HCT116 (cell line): ENCODE results near the gene CLIC3. TPM values are rescaled to one million over a fixed set of nuclear protein-coding genes. Genes with fewer than 3 reads are reported as not detected.

Source experiments
- ATAC-seq: fragments of 200-7000 bp; cut with Tn5 transposase; 2 replicates; pipeline ENCODE4 v1.9.1; 2020; ENCODE audit warnings: mild to moderate bottlenecking, moderate library complexity
- BruUV-seq: library from RNA; stranded (reverse); fragments of 400-500 nt; replicated peaks from 2 replicates; lab custom pipeline; 2021; lab: Mats Ljungman, UMichigan
- CTCF ChIA-PET: fragments of 300-600 bp; sonication (Branson Sonifier 250); formaldehyde crosslinking; loops from one replicate; lab custom pipeline; 2021; ENCODE audit warnings: antibody characterized with exemption; lab: Charles Lee
- POLR2A ChIA-PET: fragments of 300-600, 350-600 bp; sonication (Branson Sonifier 250); formaldehyde crosslinking; loops from one replicate; lab custom pipeline; 2021; ENCODE audit warnings: antibody characterized with exemption; lab: Charles Lee
- RAD21 ChIA-PET, 2 experiments: fragments of 300-600 bp; sonication (Branson Sonifier 250); formaldehyde crosslinking; loops; one replicate each; lab custom pipeline; 2023; ENCODE audit warnings: low total read pairs in 2 of 2; ENCODE audit not compliant: uncharacterized antibody in 2 of 2, unreplicated experiment in 2 of 2, low non-redundant PET in 1 of 2; lab: Charles Lee
- DNase-seq: peaks from one replicate; pipeline ENCODE4 v3.0.0-alpha.2; 2010; ENCODE audit warnings: low read depth, low spot score
- H2AFZ ChIP-seq: fragments of 200-600 bp; shearing (Covaris generic), sonication (generic); 2 replicates; pipeline ENCODE4 v1.6.1; 2017; ENCODE audit warnings: low read depth, mixed run types, mixed read lengths, antibody characterized with exemption, low read length; ENCODE audit not compliant: poor library complexity, severe bottlenecking
- H3K27ac ChIP-seq: 2 replicates; pipeline ENCODE4 v1.5.1; 2012; ENCODE audit warnings: low read depth, low read length
- H3K27me3 ChIP-seq: fragments of 200-600 bp; sonication (generic); 2 replicates; pipeline ENCODE4 v1.6.1; 2016; ENCODE audit warnings: mixed run types, low read length, mixed read lengths; ENCODE audit not compliant: insufficient read depth
- H3K36me3 ChIP-seq, 2 experiments: fragments of 200-500 bp in 1 of 2; fragments of 200-600 bp in 1 of 2; sonication (Bioruptor generic) in 1 of 2; sonication (generic) in 1 of 2; 2 replicates each; pipeline versions ENCODE4 v1.5.1 to v1.6.1; 2014 to 2016; ENCODE audit warnings: low read length in 2 of 2, inconsistent platforms in 1 of 2, mixed read lengths in 1 of 2, mixed run types in 1 of 2; ENCODE audit not compliant: insufficient read depth in 2 of 2, control insufficient read depth in 1 of 2
- H3K4me1 ChIP-seq, 2 experiments: fragments of 200-600 bp in 1 of 2; sonication (generic) in 1 of 2; 2 replicates each; pipeline versions ENCODE4 v1.5.1 to v1.6.1; 2012 to 2017; ENCODE audit warnings: low read length in 2 of 2, inconsistent platforms in 1 of 2, mild to moderate bottlenecking in 1 of 2, mixed read lengths in 1 of 2, mixed run types in 1 of 2, moderate library complexity in 1 of 2; ENCODE audit not compliant: insufficient read depth in 2 of 2, control insufficient read depth in 1 of 2
- H3K4me2 ChIP-seq: fragments of 200-600 bp; sonication (generic); 2 replicates; pipeline ENCODE4 v1.6.1; 2017; ENCODE audit warnings: mixed run types, low read length, mixed read lengths
- H3K4me3 ChIP-seq, 2 experiments: fragments of 200-600 bp in 1 of 2; sonication (generic) in 1 of 2; replicated peaks in 1 of 2; 2 replicates each; pipeline ENCODE4 v1.5.1; 2011 to 2016; ENCODE audit warnings: low read length in 2 of 2, control low read depth in 1 of 2, low read depth in 1 of 2, mild to moderate bottlenecking in 1 of 2, mixed read lengths in 1 of 2, mixed run types in 1 of 2
- H3K79me2 ChIP-seq: fragments of 200-600 bp; sonication (generic); 2 replicates; pipeline ENCODE4 v1.6.1; 2017; ENCODE audit warnings: mild to moderate bottlenecking, mixed run types, low read length, moderate library complexity, mixed read lengths; ENCODE audit not compliant: insufficient read depth
- H3K9ac ChIP-seq: fragments of 200-600 bp; sonication (generic); 2 replicates; pipeline ENCODE4 v1.6.1; 2016; ENCODE audit warnings: low read length, mixed read lengths
- H3K9me2 ChIP-seq: fragments of 200-600 bp; sonication (generic), shearing (Covaris generic); 2 replicates; pipeline ENCODE4 v1.6.1; 2017; ENCODE audit warnings: mixed run types, mild to moderate bottlenecking, moderate library complexity; ENCODE audit not compliant: insufficient read depth
- H3K9me3 ChIP-seq, 2 experiments: fragments of 200-500 bp in 1 of 2; fragments of 200-600 bp in 1 of 2; sonication (Bioruptor generic) in 1 of 2; sonication (generic) in 1 of 2; 2 replicates each; pipeline ENCODE4 v1.6.1; 2014 to 2017; ENCODE audit warnings: low read length in 2 of 2, mixed read lengths in 2 of 2, inconsistent platforms in 1 of 2, low read depth in 1 of 2, mild to moderate bottlenecking in 1 of 2, mixed run types in 1 of 2, moderate library complexity in 1 of 2; ENCODE audit not compliant: control insufficient read depth in 1 of 2, insufficient read depth in 1 of 2
- H4K20me1 ChIP-seq: fragments of 200-600 bp; sonication (generic), shearing (Covaris generic); 2 replicates; pipeline ENCODE4 v1.6.1; 2017; ENCODE audit warnings: mixed run types, mild to moderate bottlenecking, moderate library complexity; ENCODE audit not compliant: insufficient read depth
- EGR1 ChIP-seq: IDR thresholded peaks from 2 replicates; pipeline ENCODE4 v1.6.1; 2012; ENCODE audit warnings: low read depth
- FOSL1 ChIP-seq: IDR thresholded peaks from 2 replicates; pipeline ENCODE4 v1.6.1; 2012; ENCODE audit warnings: low read depth
- JUND ChIP-seq: IDR thresholded peaks from 2 replicates; pipeline ENCODE4 v1.6.1; 2012
- ZNF274 ChIP-seq: fragments of 200-500 bp; sonication (Bioruptor generic); IDR thresholded peaks from 2 replicates; pipeline ENCODE4 v1.6.1; 2014; ENCODE audit warnings: mild to moderate bottlenecking, low read depth, low read length, inconsistent platforms
- intact Hi-C: fragments of 100-400 bp; cut with micrococcal nuclease; formaldehyde crosslinking; loops from 2 replicates; pipeline ENCODE4 v1.10.0; 2022
- total RNA-seq: library from RNA; stranded (reverse); gene quantifications from one replicate; pipeline ENCODE4 v1.2.1, GENCODE V29; 2021; ENCODE audit not compliant: unreplicated experiment
- TF ChIP-seq, protein P1 (sequence below): IDR thresholded peaks from 2 replicates; pipeline ENCODE4 v1.6.1; 2011; ENCODE audit warnings: mild to moderate bottlenecking, low read length, moderate library complexity; ENCODE audit not compliant: insufficient replicate concordance; ENCODE audit errors: extremely low read depth

Gene CLIC3
- total RNA-seq, 1 experiment from 2014 or later, result 8.4 TPM

DNA sequence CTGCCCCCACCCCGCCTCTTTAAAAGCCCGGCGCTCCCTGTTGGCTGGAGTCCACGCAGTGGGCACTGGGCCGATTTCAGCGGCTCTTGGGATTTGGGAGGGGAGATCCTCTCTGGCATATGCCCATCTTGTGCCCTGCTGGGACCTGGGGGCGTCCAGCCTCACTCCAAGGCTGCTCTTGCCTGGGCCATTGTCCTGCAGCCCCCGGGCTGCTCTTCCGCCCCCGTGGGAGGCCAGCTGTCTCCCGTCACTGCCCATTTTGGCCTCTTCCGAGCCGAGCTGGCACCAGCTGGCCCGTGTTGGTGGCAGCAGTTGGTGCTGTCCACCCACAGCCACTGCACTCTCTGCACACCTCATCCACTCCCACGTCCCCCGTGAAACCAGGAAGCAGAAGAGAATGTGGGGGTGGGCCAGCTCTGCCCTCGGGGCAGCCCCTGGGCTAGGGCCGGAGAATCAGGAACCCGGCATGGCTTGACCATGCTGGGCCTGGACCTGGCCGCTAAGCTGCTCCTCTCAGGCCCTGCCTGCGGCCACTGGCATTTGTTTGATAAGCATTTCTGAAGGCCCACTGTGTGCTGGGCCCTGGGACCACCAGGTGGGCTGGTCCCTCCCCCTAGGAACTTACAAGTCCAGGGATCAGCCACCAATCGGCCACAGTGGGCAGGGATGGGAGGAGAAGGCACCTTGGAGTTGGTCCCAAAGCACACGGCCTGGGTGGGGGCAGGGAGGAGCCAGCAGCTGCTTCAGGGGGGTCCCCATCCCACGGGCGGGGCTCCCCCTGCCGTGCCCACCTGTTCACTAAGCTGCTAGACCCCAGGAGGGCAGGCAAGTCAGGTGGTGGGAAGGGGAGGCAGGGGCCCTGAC, 49.1 kb downstream of the CLIC3 start:
- ChIA-PET RAD21 (interaction anchor here (1.0 to 2.1 kb wide), 8 partner anchors 45 to 99 kb away, joined by 3 to 25 read pairs (median 4); partner anchors contain the start of genes PAXX (in 2 of the 2) and CLIC3 (in 1 of the 2)), POLR2A (interaction anchor here (0.8 to 2.1 kb wide), 5 partner anchors 18 to 294 kb away, joined by 3 to 9 read pairs (median 6); partner anchors contain the start of gene TUBB4B), CTCF (interaction anchor here (0.9 to 3.4 kb wide), 20 partner anchors 10 to 157 kb away, joined by 3 to 109 read pairs (median 5); partner anchors contain the start of genes CLIC3, ENTPD2, FUT7 and NPDC1)
- no peak for DNase-seq
- Histone ChIP-seq H3K4me3 (no peak overlapping the region), H3K79me2 (peaks cover 19% of the 10 kb centered on the region), H3K9me2 (no peaks in the 10 kb centered on the region), H2AFZ (no peak overlapping the region), H3K9me3 (no peaks in the 10 kb centered on the region), H3K27me3 (no peaks in the 10 kb centered on the region), H3K9ac (no peak overlapping the region; the same call in 1 of the 2 replicates), H3K4me1 (peaks cover 29 to 57% of the 10 kb centered on the region in 2 experiments), H3K27ac (peak overlapping the region; percentile 9; the same call in 1 of the 2 replicates), H3K36me3 (peaks cover 0 to 3% of the 10 kb centered on the region in 2 experiments; a peak in 2 of 4 replicates), H4K20me1 (no peaks in the 10 kb centered on the region), H3K4me2 (peak overlapping the region; percentile 97; the same call in 1 of the 2 replicates)
- intact Hi-C loops, result loop anchor here (10.0 kb wide), 1 partner anchor 102 kb away; the partner anchor contains the start of genes AJM1 and PHPT1
- no TSS peak for BruUV-seq
- no peak for ATAC-seq
- TF ChIP-seq EGR1 (no peak), FOSL1 (no peak), JUND (no peak), ZNF274 (no peak)
- TF ChIP-seq, protein P1, sequence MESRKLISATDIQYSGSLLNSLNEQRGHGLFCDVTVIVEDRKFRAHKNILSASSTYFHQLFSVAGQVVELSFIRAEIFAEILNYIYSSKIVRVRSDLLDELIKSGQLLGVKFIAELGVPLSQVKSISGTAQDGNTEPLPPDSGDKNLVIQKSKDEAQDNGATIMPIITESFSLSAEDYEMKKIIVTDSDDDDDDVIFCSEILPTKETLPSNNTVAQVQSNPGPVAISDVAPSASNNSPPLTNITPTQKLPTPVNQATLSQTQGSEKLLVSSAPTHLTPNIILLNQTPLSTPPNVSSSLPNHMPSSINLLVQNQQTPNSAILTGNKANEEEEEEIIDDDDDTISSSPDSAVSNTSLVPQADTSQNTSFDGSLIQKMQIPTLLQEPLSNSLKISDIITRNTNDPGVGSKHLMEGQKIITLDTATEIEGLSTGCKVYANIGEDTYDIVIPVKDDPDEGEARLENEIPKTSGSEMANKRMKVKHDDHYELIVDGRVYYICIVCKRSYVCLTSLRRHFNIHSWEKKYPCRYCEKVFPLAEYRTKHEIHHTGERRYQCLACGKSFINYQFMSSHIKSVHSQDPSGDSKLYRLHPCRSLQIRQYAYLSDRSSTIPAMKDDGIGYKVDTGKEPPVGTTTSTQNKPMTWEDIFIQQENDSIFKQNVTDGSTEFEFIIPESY, result no peak
